ENCODE data around the gene AOC2.

DNA sequence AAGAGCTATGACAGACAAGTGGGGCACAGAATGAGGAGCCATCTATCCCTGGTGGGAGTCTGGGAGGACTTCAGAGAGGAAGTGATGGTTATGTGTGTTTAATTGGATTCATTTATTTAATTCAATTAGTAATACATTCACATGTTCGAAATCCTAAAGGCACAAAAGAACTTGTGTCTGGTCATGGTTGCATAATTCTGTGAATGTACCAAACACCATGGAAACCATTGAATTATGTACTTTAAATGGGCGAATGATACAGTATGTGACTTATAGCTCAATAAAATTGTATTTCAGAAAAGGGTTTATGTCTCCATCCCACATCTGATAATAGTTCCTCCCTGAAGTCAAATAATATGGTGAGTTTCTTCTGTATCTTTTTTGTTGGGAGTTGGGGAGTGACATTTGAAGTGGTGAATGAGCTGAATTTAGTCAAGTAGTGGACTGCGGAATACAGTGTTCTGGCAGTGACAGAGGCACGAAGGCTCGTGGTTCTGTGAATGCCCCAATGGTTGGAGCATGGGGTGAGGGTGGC, 36.5 kb downstream of the AOC2 start:
- TF ChIP-seq CTCF (optimal IDR thresholded peaks at IDR 0.05 in 1 of 3, IDR thresholded peaks at IDR 0.05 in 1 of 3, conservative IDR thresholded peaks at IDR 0.05 in 1 of 3; ENCODE audit: extremely low read depth in 1 of 3, insufficient read depth in 2 of 3, low read length in 3 of 3): no peak
- no peak for TF ChIP-seq EZH2 (IDR thresholded peaks at IDR 0.05; ENCODE audit: low read length)
